Adrenal gland (tissue), 12 donors: ENCODE data around the gene SCNN1B. TPM values are rescaled to one million over a fixed set of nuclear protein-coding genes. Genes with fewer than 3 reads are reported as not detected.

Experiments
- DNase-seq, 7 donors: peaks; one replicate each; pipeline ENCODE4 v3.0.0-alpha.2; 2019 to 2020
- H3K27ac ChIP-seq, 5 donors: fragments of 200-600 bp; sonication (generic) in 4 of 5; 1 replicate in 3 of 5; 2 replicates in 2 of 5; pipeline versions ENCODE4 v1.5.1 to v1.8.0; 2016 to 2020; ENCODE audit warnings: mild to moderate bottlenecking in 1 of 5
- H3K27me3 ChIP-seq: fragments of 200-600 bp; 2 replicates; pipeline ENCODE4 v1.8.0; 2021
- H3K36me3 ChIP-seq, 2 donors: fragments of 200-600 bp; replicated peaks in 1 of 2; 1 replicate in 1 of 2; 2 replicates in 1 of 2; pipeline versions ENCODE4 v1.5.1 to v1.8.0; 2018 to 2022
- H3K4me1 ChIP-seq, 2 donors: fragments of 200-600 bp; replicated peaks in 1 of 2; 1 replicate in 1 of 2; 2 replicates in 1 of 2; pipeline versions ENCODE4 v1.5.1 to v1.8.0; 2018 to 2021
- H3K4me3 ChIP-seq, 4 donors: fragments of 200-600 bp; sonication (generic) in 3 of 4; one replicate each; pipeline ENCODE4 v1.5.1; 2016 to 2018
- H3K9me3 ChIP-seq, 3 donors: fragments of 200-600 bp; sonication (generic) in 1 of 3; replicated peaks in 1 of 3; 1 replicate in 2 of 3; 2 replicates in 1 of 3; pipeline versions ENCODE4 v1.5.1 to v1.8.0; 2016 to 2021
- POLR2A ChIP-seq, 2 donors: fragments of 450-650 bp; IDR thresholded peaks; one replicate each; pipeline ENCODE4 v1.6.1; 2017; ENCODE audit warnings: antibody characterized with exemption in 2 of 2, mild to moderate bottlenecking in 2 of 2, moderate library complexity in 1 of 2
- WGBS, 4 donors: extraction: QIAGEN DNeasy Blood & Tissue Kit in 2 of 4; methylation state at CpG; one replicate each; pipeline versions ENCODE4 v1.1.5 to v1.1.7; 2013 to 2017; 5-methylcytosine and 5-hydroxymethylcytosine counted together
- intact Hi-C, 2 donors: fragments of 100-400 bp; cut with DNase I; formaldehyde crosslinking; loops; one replicate each; pipeline versions ENCODE4 v1.14.1 to v1.15.0; 2022 to 2023
- polyA plus RNA-seq, 3 donors: library from polyadenylated mRNA; stranded (reverse); fragments of 200-250 nt in 2 of 3; fragments of 350-450 nt in 1 of 3; fragmentation: Illumina TruSeq in 1 of 3; extraction: RNeasy Lipid Tissue Mini Kit (QIAGEN cat#74804) in 1 of 3; gene quantifications; one replicate each; pipeline ENCODE4 v1.2.3, GENCODE V29; 2013 to 2014
- total RNA-seq, 9 donors: library from RNA; depleted of rRNA in 4 of 9; stranded (reverse); fragments of >200 nt in 4 of 9; fragments of 120-200 nt in 1 of 9; fragmentation: NEBNext Ultra II Directional in 1 of 9; extraction: Animal tissue kit (Norgen Biotek cat#: 25700) in 1 of 9; gene quantifications; one replicate each; pipeline versions ENCODE4 v1.1.0 to v1.2.4, GENCODE V29; 2013 to 2023
- TF ChIP-seq, protein P1 (sequence below), 6 experiments: fragments of 450-650 bp in 4 of 6; fragments of 200-600 bp in 2 of 6; sonication (generic) in 1 of 6; IDR thresholded peaks; 1 replicate in 5 of 6; 2 replicates in 1 of 6; pipeline versions ENCODE4 v1.5.1 to v1.8.0; 2016 to 2021; ENCODE audit warnings: antibody characterized with exemption in 6 of 6, mild to moderate bottlenecking in 2 of 6, moderate library complexity in 1 of 6
- donor health status: healthy with polysubstance abuse.
- donor health status: Bipolar disorder and iron deficiency.
- donor health status: DM: yes; HTN: yes; CAD: no.
- donor health status: DM: no; HTN: no; CAD: no.
- donor health status: DM: no; HTN: no; CAD: no.
- donor health status: DM: yes; HTN: yes; CAD: no.

The SCNN1B gene
- total and polyA plus RNA-seq, 12 donors: 0.28 to 2.2 (median 1.2) TPM; not detected in 4

DNA sequence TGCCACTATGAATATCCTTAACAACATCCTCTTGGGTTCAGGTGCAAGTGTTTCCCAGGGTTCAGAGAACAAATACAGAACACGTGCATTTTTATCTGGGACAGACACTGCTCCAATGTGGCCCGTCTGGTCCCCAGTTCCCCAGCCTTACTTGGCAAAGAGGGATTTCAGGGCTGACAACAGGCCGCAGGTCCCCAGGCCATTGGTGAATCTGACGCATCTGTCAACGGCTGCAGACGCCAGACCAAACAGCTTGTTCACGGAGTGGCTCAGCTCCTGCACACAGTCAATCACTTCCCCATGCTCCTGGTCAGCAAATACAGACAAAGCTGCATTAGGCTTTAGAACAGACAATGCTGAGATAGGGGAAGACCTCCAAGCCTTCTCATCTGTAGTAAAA, 114.7 kb downstream of the SCNN1B start:
- TF ChIP-seq, protein P1, sequence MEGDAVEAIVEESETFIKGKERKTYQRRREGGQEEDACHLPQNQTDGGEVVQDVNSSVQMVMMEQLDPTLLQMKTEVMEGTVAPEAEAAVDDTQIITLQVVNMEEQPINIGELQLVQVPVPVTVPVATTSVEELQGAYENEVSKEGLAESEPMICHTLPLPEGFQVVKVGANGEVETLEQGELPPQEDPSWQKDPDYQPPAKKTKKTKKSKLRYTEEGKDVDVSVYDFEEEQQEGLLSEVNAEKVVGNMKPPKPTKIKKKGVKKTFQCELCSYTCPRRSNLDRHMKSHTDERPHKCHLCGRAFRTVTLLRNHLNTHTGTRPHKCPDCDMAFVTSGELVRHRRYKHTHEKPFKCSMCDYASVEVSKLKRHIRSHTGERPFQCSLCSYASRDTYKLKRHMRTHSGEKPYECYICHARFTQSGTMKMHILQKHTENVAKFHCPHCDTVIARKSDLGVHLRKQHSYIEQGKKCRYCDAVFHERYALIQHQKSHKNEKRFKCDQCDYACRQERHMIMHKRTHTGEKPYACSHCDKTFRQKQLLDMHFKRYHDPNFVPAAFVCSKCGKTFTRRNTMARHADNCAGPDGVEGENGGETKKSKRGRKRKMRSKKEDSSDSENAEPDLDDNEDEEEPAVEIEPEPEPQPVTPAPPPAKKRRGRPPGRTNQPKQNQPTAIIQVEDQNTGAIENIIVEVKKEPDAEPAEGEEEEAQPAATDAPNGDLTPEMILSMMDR (IDR thresholded peaks at IDR 0.05): no peak
- no peak for TF ChIP-seq POLR2A (IDR thresholded peaks at IDR 0.05)
- Histone ChIP-seq H3K9me3 (no peaks in the 10 kb centered on the region), H3K4me3 (no peak overlapping the region), H3K4me1 (no peaks in the 10 kb centered on the region), H3K27me3 (no peaks in the 10 kb centered on the region), H3K36me3 (peaks cover 0 to 63% of the 10 kb centered on the region in 2 donors), H3K27ac (no peak overlapping the region)
- DNase-seq: no peak
- WGBS, 4 donors: 90 to 93% (median 91%) methylated on average over 2 to 7 of the region's 7 CpGs
- intact Hi-C loops: no loop called here

DNA sequence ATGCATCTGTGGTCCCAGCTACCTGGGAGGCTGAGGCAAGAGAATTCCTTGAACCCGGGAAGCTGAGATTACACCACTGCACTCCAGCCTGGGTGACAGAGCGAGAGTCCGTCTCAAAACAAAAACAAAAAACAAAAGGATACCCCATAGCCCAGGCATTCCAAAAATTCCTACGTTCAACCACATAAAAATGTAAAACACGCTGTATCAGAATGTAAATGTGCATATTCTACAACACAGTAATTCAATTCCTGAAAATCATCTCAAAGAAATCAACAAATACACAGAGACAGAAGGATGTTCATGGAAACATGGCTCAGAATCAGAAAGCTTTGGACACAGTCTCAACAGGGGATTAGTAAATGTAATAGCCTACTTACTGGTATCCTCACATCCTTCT, 117.9 kb downstream of the SCNN1B start:
- Histone ChIP-seq H3K4me1 (peaks cover 0 to 10% of the 10 kb centered on the region in 2 donors), H3K36me3 (peaks cover 0 to 38% of the 10 kb centered on the region in 2 donors), H3K27me3 (no peaks in the 10 kb centered on the region), H3K9me3 (no peaks in the 10 kb centered on the region), H3K27ac (no peak overlapping the region), H3K4me3 (no peak overlapping the region)
- WGBS, 4 donors: 92 to 99% (median 94%) methylated on average over 5 of the region's 5 CpGs
- DNase-seq: no peak
- no peak for TF ChIP-seq POLR2A (IDR thresholded peaks at IDR 0.05)
- TF ChIP-seq, protein P1 (IDR thresholded peaks at IDR 0.05): no peak
- intact Hi-C loops: loop anchor here in 1 of 2 donors (10.0 kb wide), 1 partner anchor 525 kb away; no protein-coding TSS in a partner anchor

DNA sequence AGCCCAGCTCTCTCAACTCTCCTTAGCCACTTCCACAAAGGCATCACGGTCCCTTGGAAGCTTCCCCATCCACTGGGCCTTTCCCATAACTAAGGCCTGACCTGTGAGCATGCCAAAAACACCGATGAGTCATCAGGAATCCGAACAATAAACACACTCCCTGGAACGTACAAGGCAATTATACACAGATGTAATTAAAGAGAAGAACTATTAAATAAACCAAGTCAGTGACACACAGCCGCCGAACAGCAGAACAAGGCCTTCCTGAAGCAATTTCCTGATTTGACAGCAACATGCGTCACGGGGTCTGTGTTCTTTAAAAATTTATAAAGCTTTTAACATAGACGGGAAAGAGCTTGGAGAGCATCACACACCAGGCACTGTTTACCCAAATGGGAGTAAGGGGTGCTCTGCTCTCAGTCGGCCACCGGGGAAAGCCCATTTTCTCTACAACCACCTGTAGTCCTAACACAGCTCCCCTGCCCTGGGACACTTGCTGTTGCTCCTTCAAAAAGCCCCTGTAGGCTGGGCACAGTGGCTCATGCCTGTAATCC, 121.5 kb downstream of the SCNN1B start:
- Histone ChIP-seq H3K9me3 (no peaks in the 10 kb centered on the region), H3K4me3 (no peak overlapping the region), H3K36me3 (peaks cover 0 to 5% of the 10 kb centered on the region in 2 donors), H3K27ac (peak overlapping the region in 2 of 5 donors; percentile 76 to 77), H3K4me1 (peaks cover 0 to 10% of the 10 kb centered on the region in 2 donors), H3K27me3 (no peaks in the 10 kb centered on the region)
- intact Hi-C loops: loop anchor here in 1 of 2 donors (10.0 kb wide), 1 partner anchor 529 kb away; no protein-coding TSS in a partner anchor
- TF ChIP-seq, protein P1 (IDR thresholded peaks at IDR 0.05): no peak
- TF ChIP-seq POLR2A (IDR thresholded peaks at IDR 0.05): no peak
- 42 to 51% (median 48%) methylated on average over 11 of the region's 11 CpGs for WGBS, 4 donors
- peak; percentile 43 to 87 (median 75) for DNase-seq

DNA sequence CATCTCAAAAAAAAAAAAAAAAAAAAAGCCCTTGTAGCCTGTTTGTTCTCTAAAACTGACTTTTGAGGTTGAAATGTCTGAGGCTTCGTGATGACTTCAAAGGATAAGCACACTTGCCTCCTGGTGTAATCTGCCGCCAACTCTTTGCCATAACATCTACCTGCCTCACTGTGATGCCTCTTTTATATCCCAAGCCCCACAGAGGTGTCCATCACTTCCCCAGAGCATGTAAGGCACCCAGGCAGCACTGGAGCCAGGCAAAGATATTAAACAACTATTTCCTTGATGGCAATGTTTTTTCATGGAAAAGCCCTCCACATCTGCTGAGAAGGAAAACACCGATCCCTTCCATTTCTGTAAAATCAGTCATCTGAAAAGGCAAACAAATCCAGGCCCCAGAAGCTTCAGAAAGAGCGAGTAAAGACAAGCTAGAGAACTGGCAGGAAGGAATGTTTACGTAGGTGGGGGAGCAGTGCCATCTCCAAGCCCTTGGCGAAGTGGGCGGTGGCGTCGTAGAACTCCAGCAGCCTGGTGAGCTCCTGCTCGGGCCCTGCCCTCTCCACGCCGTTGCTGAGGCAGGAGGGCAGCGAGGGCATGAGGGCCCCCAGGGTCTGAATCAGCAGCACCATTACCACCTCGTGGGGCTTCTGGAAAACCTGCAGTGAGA, 122.3 kb downstream of the SCNN1B start:
- H3K4me3 ChIP-seq: no peak overlapping the region
- H3K36me3 ChIP-seq: peaks cover 0 to 12% of the 10 kb centered on the region in 2 donors
- H3K27me3 ChIP-seq: no peaks in the 10 kb centered on the region
- TF ChIP-seq POLR2A (IDR thresholded peaks at IDR 0.05): no peak
- TF ChIP-seq, protein P1 (IDR thresholded peaks at IDR 0.05): no peak
- peaks cover 0 to 10% of the 10 kb centered on the region in 2 donors for H3K4me1 ChIP-seq
- WGBS, 4 donors: 93 to 96% (median 95%) methylated on average over 13 to 14 of the region's 14 CpGs
- H3K9me3 ChIP-seq: no peaks in the 10 kb centered on the region
- no peak for DNase-seq
- H3K27ac ChIP-seq: peak overlapping the region in 1 of 5 donors; percentile 77
- intact Hi-C loops: loop anchor here in 1 of 2 donors (10.0 kb wide), 1 partner anchor 530 kb away; no protein-coding TSS in a partner anchor
